HEK293T (cell line): ENCODE measurements around the gene RNASEH2B.

ENCODE experiments used
- CTCF ChIA-PET: fragments of 350-600 bp; formaldehyde crosslinking; extraction: SDS; loops from one replicate; lab custom pipeline; 2021; ENCODE audit warnings: antibody characterized with exemption, inconsistent platforms; lab: Yijun Ruan, JAX
- POLR2A ChIA-PET: fragments of 350-600 bp; formaldehyde crosslinking; extraction: SDS; loops from one replicate; lab custom pipeline; 2020; ENCODE audit warnings: antibody characterized with exemption, inconsistent platforms; lab: Yijun Ruan, JAX
- DNase-seq: peaks from one replicate; pipeline ENCODE4 v3.0.0; 2012; ENCODE audit warnings: mixed read lengths; ENCODE audit errors: extremely low spot score
- ARNT ChIP-seq: fragments of 450-650 bp; IDR thresholded peaks from 2 replicates; pipeline ENCODE4 v1.6.1; 2017; ENCODE audit warnings: mild to moderate bottlenecking
- BHLHE40 ChIP-seq: fragments of 450-650 bp; IDR thresholded peaks from 2 replicates; pipeline ENCODE4 v1.6.1; 2016; ENCODE audit warnings: mild to moderate bottlenecking, moderate library complexity, borderline replicate concordance
- CTBP1 ChIP-seq: fragments of 450-650 bp; IDR thresholded peaks from 2 replicates; pipeline ENCODE4 v1.6.1; 2016; ENCODE audit warnings: borderline replicate concordance
- ELF4 ChIP-seq: fragments of 450-650 bp; IDR thresholded peaks from 2 replicates; pipeline ENCODE4 v1.6.1; 2017; ENCODE audit warnings: antibody characterized with exemption
- FOXA1 ChIP-seq: fragments of 450-650 bp; IDR thresholded peaks from 2 replicates; pipeline ENCODE4 v1.6.1; 2016; ENCODE audit warnings: mild to moderate bottlenecking
- FOXK2 ChIP-seq: fragments of 450-650 bp; IDR thresholded peaks from 2 replicates; pipeline ENCODE4 v1.6.1; 2016; ENCODE audit warnings: mild to moderate bottlenecking
- FOXM1 ChIP-seq: fragments of 450-650 bp; IDR thresholded peaks from 2 replicates; pipeline ENCODE4 v1.6.1; 2017; ENCODE audit warnings: mild to moderate bottlenecking, borderline replicate concordance
- HDGF ChIP-seq: fragments of 450-650 bp; IDR thresholded peaks from 2 replicates; pipeline ENCODE4 v1.6.1; 2017; ENCODE audit warnings: antibody characterized with exemption, borderline replicate concordance
- L3MBTL2 ChIP-seq: fragments of 450-650 bp; conservative IDR thresholded peaks from 2 replicates; pipeline ENCODE4 v1.6.1; 2016; ENCODE audit warnings: mild to moderate bottlenecking
- LEF1 ChIP-seq: fragments of 450-650 bp; IDR thresholded peaks from 2 replicates; pipeline ENCODE4 v1.6.1; 2017; ENCODE audit warnings: mild to moderate bottlenecking, borderline replicate concordance
- NFRKB ChIP-seq: fragments of 450-650 bp; IDR thresholded peaks from 2 replicates; pipeline ENCODE4 v1.6.1; 2016; ENCODE audit warnings: mild to moderate bottlenecking, moderate library complexity
- SP1 ChIP-seq: fragments of 450-650 bp; IDR thresholded peaks from 2 replicates; pipeline ENCODE4 v1.6.1; 2017
- SUZ12 ChIP-seq: fragments of 450-650 bp; IDR thresholded peaks from 2 replicates; pipeline ENCODE4 v1.6.1; 2016; ENCODE audit warnings: mild to moderate bottlenecking
- TARDBP ChIP-seq: fragments of 450-650 bp; IDR thresholded peaks from 2 replicates; pipeline ENCODE4 v1.6.1; 2016
- ZNF384 ChIP-seq: fragments of 450-650 bp; IDR thresholded peaks from 2 replicates; pipeline ENCODE4 v1.6.1; 2016
- TF ChIP-seq, protein P1 (sequence below): fragments of 450-650 bp; IDR thresholded peaks from 2 replicates; pipeline ENCODE4 v1.6.1; 2016

Gene RNASEH2B

DNA sequence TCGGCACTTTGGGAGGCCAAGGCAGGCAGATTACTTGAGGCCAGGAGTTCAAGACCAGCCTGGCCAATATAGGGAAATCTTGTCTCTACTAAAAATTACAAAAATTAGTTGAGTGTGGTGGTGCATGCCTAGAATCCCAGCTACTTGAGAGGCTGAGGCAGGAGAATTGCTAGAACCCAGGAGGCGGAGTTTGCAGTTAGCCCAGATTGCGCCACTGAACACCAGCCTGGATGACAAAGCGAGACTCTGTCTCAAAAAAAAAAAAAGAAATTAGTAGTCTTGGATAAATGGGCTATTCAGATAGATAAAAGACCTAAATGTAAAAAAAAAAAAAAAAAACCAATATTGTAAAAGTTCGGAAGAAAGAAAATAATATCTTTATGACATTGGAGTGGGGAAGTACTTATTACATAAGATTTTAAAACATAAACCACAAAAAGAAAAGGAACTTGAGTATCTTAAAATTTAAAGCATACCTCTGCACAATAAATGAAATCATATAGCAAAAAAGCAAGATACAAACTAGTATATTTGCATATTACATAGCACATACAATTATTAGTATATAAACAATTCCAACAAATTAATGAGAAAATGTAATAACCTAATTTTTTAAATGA lies 26.7 kb upstream of the RNASEH2B start:
- no peak for TF ChIP-seq FOXM1
- no peak for TF ChIP-seq NFRKB
- no peak for DNase-seq
- CTCF ChIA-PET, result no interaction called here
- POLR2A ChIA-PET, result no interaction called here

DNA sequence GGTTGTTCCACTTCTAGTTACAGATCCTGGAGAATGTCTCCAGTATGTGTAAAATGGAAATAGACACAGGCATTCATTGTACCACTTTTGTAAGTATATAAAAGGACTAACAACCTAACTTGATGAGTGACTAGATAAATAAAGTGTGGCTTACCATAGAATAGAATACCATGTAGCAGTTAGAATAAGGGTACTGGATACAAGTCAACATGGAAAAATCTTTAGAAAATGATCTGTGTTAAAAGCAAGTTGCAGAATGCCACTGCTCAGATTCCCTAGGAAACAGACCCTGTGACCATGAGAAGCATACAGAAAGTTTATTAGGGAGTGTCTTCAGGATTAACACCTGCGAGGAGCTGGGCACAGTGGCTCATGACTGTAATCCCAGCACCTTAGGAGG lies 25.9 kb upstream of the RNASEH2B start:
- POLR2A ChIA-PET, result no interaction called here

DNA sequence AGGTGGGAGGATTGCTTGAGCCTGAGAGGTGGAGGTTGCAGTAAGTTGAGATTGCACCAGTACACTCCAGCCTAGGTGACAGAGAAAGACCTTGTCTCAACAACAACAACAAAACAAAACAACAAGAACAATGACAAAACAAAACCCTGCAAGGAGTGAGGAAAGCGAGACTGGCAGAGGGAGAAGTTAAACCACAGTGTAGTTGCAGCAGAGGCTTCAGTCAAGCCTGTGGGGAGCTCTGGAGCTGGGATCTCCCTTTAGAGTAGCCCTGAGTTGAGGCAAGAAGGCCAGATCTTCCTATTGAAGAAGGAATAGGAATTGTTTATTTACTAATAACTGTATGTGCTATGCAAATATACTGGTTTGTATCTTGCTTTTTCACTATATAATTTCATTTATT lies 25.3 kb upstream of the RNASEH2B start:
- CTCF ChIA-PET, result no interaction called here

More for the DNA sequence above, 25.9 kb upstream of the RNASEH2B start:
- CTCF ChIA-PET, result no interaction called here
- no peak for DNase-seq
- TF ChIP-seq FOXK2 (no peak), TARDBP (no peak), LEF1 (no peak), SUZ12 (no peak), ARNT (no peak), ZNF384 (no peak), ELF4 (no peak), HDGF (no peak), CTBP1 (no peak), BHLHE40 (no peak), FOXM1 (no peak), SP1 (no peak), L3MBTL2 (no peak), FOXA1 (no peak)
- TF ChIP-seq, protein P1, sequence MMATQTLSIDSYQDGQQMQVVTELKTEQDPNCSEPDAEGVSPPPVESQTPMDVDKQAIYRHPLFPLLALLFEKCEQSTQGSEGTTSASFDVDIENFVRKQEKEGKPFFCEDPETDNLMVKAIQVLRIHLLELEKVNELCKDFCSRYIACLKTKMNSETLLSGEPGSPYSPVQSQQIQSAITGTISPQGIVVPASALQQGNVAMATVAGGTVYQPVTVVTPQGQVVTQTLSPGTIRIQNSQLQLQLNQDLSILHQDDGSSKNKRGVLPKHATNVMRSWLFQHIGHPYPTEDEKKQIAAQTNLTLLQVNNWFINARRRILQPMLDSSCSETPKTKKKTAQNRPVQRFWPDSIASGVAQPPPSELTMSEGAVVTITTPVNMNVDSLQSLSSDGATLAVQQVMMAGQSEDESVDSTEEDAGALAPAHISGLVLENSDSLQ, result no peak

DNA sequence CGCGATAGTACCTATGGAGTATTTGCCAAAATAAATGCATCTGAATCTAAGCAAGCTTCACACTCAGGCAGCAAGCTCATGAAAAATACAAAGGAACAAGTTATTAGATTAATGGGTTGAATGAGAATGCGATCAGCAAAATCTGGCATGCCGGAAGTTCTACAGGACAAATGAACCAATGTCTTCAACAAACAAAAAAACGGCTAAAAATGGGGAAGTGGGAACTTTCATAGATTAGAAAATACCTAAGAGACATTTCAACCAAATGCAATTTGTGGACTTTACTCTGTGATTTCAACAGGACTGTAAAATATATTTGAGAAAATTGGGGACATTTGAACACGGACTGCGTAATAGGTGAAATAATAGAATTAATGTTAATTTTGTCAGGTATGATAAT lies 22.4 kb upstream of the RNASEH2B start:
- TF ChIP-seq TARDBP (no peak), FOXK2 (no peak), LEF1 (no peak)
- TF ChIP-seq, protein P1, result no peak
- no peak for DNase-seq
- ChIA-PET CTCF (no interaction called here), POLR2A (no interaction called here)

More for the DNA sequence above, 25.3 kb upstream of the RNASEH2B start:
- no peak for DNase-seq
- POLR2A ChIA-PET, result no interaction called here
- no peak for TF ChIP-seq FOXM1
- TF ChIP-seq, protein P1, result no peak
- no peak for TF ChIP-seq SP1
- TF ChIP-seq SUZ12, result no peak
- no peak for TF ChIP-seq NFRKB
- TF ChIP-seq FOXK2, result no peak
- TF ChIP-seq CTBP1, result no peak
- TF ChIP-seq ELF4, result no peak
- TF ChIP-seq ARNT, result no peak
- no peak for TF ChIP-seq TARDBP
- no peak for TF ChIP-seq L3MBTL2
- no peak for TF ChIP-seq ZNF384
- TF ChIP-seq HDGF, result no peak
- TF ChIP-seq LEF1, result no peak
- no peak for TF ChIP-seq BHLHE40
- no peak for TF ChIP-seq FOXA1

DNA sequence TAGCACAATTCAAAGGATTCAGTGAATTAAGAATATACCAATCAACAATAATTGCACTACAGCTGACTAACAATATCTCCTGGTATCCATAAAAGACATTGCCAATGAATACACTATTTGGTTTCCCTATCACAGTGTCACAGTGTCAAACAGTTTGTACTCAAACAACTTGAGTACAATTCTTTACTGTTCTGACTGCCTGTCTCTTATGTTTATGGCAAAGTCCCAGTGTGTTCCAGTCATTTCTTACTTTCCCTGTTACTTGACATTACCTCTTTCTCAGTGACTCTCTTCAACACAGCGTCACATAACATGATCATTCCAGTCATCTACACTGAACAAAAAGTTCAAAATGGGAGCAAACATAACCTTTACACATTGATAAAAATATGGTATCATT lies 21.2 kb upstream of the RNASEH2B start:
- TF ChIP-seq BHLHE40 (no peak), LEF1 (no peak), FOXA1 (no peak), HDGF (no peak), SUZ12 (no peak), CTBP1 (no peak), NFRKB (no peak), ARNT (no peak), TARDBP (no peak), L3MBTL2 (no peak), SP1 (no peak), FOXM1 (no peak), ZNF384 (no peak), FOXK2 (no peak), ELF4 (no peak)
- TF ChIP-seq, protein P1, result no peak
- DNase-seq, result no peak
- ChIA-PET POLR2A (no interaction called here), CTCF (no interaction called here)

DNA sequence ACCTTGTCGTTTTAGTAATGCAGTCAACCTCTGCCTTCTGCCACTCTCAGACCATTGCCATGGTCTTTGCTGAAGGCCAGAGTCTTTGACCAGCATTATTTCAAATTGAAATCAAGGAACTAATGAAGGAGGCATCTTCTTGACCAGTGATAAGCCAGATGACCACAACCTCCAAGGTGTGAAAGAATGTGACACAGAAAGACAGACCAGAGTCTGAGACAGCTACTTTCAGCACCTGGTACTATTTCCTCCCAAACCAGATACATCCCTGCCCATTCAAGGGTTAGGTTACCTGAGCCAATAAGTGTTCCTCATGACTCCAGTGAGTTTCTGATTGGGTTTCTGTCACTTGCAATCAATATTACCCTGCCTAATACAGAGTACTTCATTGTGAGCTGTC lies 20.3 kb upstream of the RNASEH2B start:
- TF ChIP-seq BHLHE40, result no peak
- no peak for TF ChIP-seq SUZ12
- TF ChIP-seq FOXA1, result no peak
- no peak for TF ChIP-seq TARDBP
- TF ChIP-seq, protein P1, result no peak
- no peak for TF ChIP-seq SP1
- TF ChIP-seq ARNT, result no peak
- TF ChIP-seq HDGF, result no peak
- TF ChIP-seq L3MBTL2, result no peak
- TF ChIP-seq LEF1, result no peak
- no peak for TF ChIP-seq CTBP1
- TF ChIP-seq FOXM1, result no peak
- TF ChIP-seq ZNF384, result no peak
- no peak for TF ChIP-seq FOXK2
- no peak for TF ChIP-seq ELF4
- no peak for TF ChIP-seq NFRKB
- ChIA-PET POLR2A (no interaction called here), CTCF (no interaction called here)
- no peak for DNase-seq
